Ovary (tissue), 3 donors: ENCODE data around the gene PRKG1.

Experiments used
- CTCF ChIP-seq, 3 donors: fragments of 450-650 bp in 2 of 3; fragments of 200-600 bp in 1 of 3; IDR thresholded peaks; one replicate each; pipeline versions ENCODE4 v1.5.1 to v1.8.0; 2016 to 2022; ENCODE audit warnings: antibody characterized with exemption in 3 of 3, mild to moderate bottlenecking in 1 of 3
- POLR2A ChIP-seq: fragments of 450-650 bp; IDR thresholded peaks from one replicate; pipeline ENCODE4 v1.6.1; 2017; ENCODE audit warnings: antibody characterized with exemption, mild to moderate bottlenecking, moderate library complexity
- donor health status: DM: no; HTN: no; CAD: no.

DNA sequence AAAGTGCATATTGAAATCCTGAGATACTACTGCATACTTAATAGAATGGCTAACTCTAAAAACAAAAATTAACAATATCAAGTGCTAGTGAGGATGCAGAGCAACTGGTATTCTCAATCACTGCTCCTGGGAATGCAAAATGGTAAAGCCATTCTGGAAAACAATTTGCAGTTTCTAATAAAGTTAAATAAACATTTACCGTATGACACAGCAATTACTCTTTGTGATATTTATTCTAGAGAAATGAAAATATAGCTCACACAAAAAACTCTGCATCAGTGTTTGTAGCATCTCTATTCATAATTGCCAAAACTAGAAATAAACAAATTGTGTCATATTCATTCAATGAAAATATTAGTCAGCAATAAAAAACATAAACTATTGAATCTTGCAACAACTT, 984.8 kb downstream of the PRKG1 start:
- TF ChIP-seq CTCF (IDR thresholded peaks at IDR 0.05) (no peak), POLR2A (no peak)
